Tibial nerve (tissue), 4 donors: Measurements from ENCODE around the gene VPS26A. TPM values are rescaled to one million over a fixed set of nuclear protein-coding genes. Genes with fewer than 3 reads are reported as not detected.

Experiments used
- DNase-seq, 2 donors: peaks; one replicate each; pipeline ENCODE4 v3.0.0-alpha.2; 2019; ENCODE audit warnings: low spot score in 2 of 2
- H3K27ac ChIP-seq, 4 donors: fragments of 200-600 bp; sonication (generic) in 3 of 4; one replicate each; pipeline ENCODE4 v1.5.1; 2017 to 2019; ENCODE audit warnings: mild to moderate bottlenecking in 1 of 4
- H3K27me3 ChIP-seq, 2 donors: fragments of 200-600 bp; sonication (generic) in 1 of 2; one replicate each; pipeline versions ENCODE4 v1.5.1 to v1.6.0; 2017 to 2019
- H3K36me3 ChIP-seq, 3 donors: fragments of 200-600 bp; sonication (generic); one replicate each; pipeline ENCODE4 v1.5.1; 2018 to 2019
- H3K4me1 ChIP-seq, 4 donors: fragments of 200-600 bp; sonication (generic) in 3 of 4; one replicate each; pipeline ENCODE4 v1.5.1; 2017 to 2019
- H3K4me3 ChIP-seq, 4 donors: fragments of 200-600 bp; sonication (generic) in 3 of 4; one replicate each; pipeline ENCODE4 v1.5.1; 2017 to 2019; ENCODE audit warnings: mild to moderate bottlenecking in 1 of 4, moderate library complexity in 1 of 4
- H3K9me3 ChIP-seq, 4 donors: fragments of 200-600 bp; sonication (generic) in 3 of 4; one replicate each; pipeline ENCODE4 v1.5.1; 2017 to 2019
- EP300 ChIP-seq, 2 donors: sonication (generic); formaldehyde crosslinking; IDR thresholded peaks; one replicate each; pipeline ENCODE4 v1.6.1; 2017; ENCODE audit warnings: antibody characterized with exemption in 2 of 2, mild to moderate bottlenecking in 1 of 2
- POLR2A ChIP-seq, 2 donors: fragments of 450-650 bp; IDR thresholded peaks; one replicate each; pipeline ENCODE4 v1.6.1; 2017; ENCODE audit warnings: antibody characterized with exemption in 2 of 2, mild to moderate bottlenecking in 2 of 2, moderate library complexity in 2 of 2
- whole genome bisulfite sequencing, 2 donors: methylation state at CpG; one replicate each; pipeline ENCODE4 v1.1.5; 2018; 5-methylcytosine and 5-hydroxymethylcytosine counted together
- total RNA-seq, 4 donors: library from RNA; depleted of rRNA; stranded (reverse); fragments of >200 nt; gene quantifications; one replicate each; pipeline ENCODE4 v1.1.0, GENCODE V29; 2016
- TF ChIP-seq, protein P1 (sequence below), 5 experiments: fragments of 200-600 bp in 3 of 5; fragments of 450-650 bp in 2 of 5; sonication (generic) in 3 of 5; IDR thresholded peaks; one replicate each; pipeline ENCODE4 v1.5.1; 2016 to 2019; ENCODE audit warnings: antibody characterized with exemption in 5 of 5, mild to moderate bottlenecking in 3 of 5, moderate library complexity in 2 of 5

The VPS26A gene
- total RNA-seq, 4 donors from 2014 or later: 36.8 to 51.1 (median 39.0) TPM

DNA sequence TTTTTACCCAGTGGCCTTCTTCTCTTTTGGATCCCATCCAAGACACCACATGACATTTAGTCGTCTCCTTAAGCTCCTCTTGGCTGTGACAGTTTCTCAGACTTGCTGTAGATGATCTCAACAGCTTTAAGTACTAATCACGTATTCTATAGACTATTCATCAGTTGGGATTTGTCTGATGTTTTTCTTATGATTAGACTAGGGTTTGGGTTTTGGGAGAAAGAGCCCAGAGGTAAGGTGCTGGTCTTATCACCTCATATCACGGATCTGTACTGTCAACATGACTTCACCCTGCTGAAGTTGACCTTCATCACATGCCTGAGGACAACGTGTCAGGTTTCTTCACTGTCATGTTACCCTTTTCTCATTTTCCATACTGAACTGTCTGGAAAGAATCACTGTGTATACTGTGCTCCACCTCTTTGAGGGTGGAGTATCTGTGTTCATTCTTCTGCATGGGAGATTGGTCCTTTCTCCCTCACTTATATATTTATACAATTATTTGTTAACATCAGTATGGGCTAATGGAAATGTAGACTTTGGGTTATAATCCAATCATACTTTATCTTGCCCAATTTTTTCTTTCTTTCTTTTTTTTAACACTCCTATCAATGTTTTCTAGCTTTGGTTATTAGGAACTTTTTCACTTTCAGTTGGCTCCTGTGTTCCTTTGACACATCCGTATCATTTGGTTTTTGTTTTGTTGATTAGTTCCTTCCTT is 89.8 kb downstream of the VPS26A start:
- no peak for DNase-seq
- Histone ChIP-seq H3K36me3 (peaks cover 0 to 12% (median 0%) of the 10 kb centered on the region in 3 donors), H3K27me3 (no peaks in the 10 kb centered on the region), H3K27ac (no peak overlapping the region), H3K9me3 (no peaks in the 10 kb centered on the region), H3K4me1 (no peaks in the 10 kb centered on the region), H3K4me3 (no peak overlapping the region)
- TF ChIP-seq POLR2A (IDR thresholded peaks at IDR 0.05) (no peak), EP300 (IDR thresholded peaks at IDR 0.05) (no peak)
- TF ChIP-seq, protein P1, sequence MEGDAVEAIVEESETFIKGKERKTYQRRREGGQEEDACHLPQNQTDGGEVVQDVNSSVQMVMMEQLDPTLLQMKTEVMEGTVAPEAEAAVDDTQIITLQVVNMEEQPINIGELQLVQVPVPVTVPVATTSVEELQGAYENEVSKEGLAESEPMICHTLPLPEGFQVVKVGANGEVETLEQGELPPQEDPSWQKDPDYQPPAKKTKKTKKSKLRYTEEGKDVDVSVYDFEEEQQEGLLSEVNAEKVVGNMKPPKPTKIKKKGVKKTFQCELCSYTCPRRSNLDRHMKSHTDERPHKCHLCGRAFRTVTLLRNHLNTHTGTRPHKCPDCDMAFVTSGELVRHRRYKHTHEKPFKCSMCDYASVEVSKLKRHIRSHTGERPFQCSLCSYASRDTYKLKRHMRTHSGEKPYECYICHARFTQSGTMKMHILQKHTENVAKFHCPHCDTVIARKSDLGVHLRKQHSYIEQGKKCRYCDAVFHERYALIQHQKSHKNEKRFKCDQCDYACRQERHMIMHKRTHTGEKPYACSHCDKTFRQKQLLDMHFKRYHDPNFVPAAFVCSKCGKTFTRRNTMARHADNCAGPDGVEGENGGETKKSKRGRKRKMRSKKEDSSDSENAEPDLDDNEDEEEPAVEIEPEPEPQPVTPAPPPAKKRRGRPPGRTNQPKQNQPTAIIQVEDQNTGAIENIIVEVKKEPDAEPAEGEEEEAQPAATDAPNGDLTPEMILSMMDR (IDR thresholded peaks at IDR 0.05): no peak
- WGBS, 2 donors: 41 to 50% methylated on average over 5 of the region's 5 CpGs

- Histone ChIP-seq H3K27me3 (no peaks in the 10 kb centered on the region), H3K9me3 (no peaks in the 10 kb centered on the region), H3K4me3 (no peak overlapping the region), H3K36me3 (peaks cover 0 to 2% (median 0%) of the 10 kb centered on the region in 3 donors), H3K27ac (no peak overlapping the region), H3K4me1 (no peaks in the 10 kb centered on the region)
- DNase-seq: no peak
- 87 to 92% methylated on average over 6 of the region's 6 CpGs for WGBS, 2 donors
- TF ChIP-seq POLR2A (IDR thresholded peaks at IDR 0.05): no peak
- no peak for TF ChIP-seq EP300 (IDR thresholded peaks at IDR 0.05)
- TF ChIP-seq, protein P1 (IDR thresholded peaks at IDR 0.05): no peak
These were observed 90.7 kb downstream of the VPS26A start for GRCh38 chr10:69214666-69215131.

DNA sequence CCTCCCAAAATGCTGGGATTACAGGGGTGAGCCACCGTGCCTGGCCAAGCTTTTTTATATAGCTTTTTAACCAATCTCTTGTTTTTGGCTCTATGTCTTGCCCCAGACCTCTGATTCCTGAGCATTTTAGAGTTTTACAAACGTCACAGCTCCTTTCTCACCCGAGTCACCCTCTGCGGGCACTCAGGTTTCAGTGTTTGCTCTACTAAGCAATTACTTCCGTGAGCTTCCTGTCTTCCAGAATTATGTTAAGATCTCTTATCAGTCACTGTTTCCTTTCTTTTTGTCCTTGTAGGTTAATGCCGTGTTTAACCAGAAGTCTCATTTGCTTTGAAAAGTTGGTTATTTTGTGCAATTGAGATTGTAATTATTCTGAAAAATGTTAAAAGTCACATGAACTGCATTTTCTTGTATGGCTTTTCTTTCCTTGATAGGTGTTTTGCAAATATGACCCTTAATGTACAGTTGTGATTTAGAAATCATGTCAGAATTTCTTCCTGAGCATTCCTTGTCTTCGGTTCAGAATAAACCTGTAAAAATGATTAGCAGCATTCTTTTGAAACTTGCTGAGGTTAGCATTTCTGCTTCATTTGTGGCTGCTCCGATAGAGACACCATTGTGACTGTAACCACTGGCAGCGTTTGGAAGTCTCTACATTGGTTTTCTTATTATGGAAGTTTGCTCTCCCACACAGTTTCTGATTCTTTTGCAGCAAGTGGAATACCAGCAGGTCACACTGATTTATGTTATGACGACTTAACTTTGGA is 91.6 kb downstream of the VPS26A start:
- Histone ChIP-seq H3K27ac (no peak overlapping the region), H3K36me3 (no peaks in the 10 kb centered on the region), H3K9me3 (no peaks in the 10 kb centered on the region), H3K27me3 (no peaks in the 10 kb centered on the region), H3K4me3 (no peak overlapping the region), H3K4me1 (no peaks in the 10 kb centered on the region)
- TF ChIP-seq POLR2A (IDR thresholded peaks at IDR 0.05): no peak
- TF ChIP-seq, protein P1 (IDR thresholded peaks at IDR 0.05): no peak
- TF ChIP-seq EP300 (IDR thresholded peaks at IDR 0.05): no peak
- no peak for DNase-seq
- WGBS, 2 donors: 30 to 37% methylated on average over 10 of the region's 10 CpGs

GRCh38 chr10:69216577-69217118 is 92.7 kb downstream of the VPS26A start:
- no peaks in the 10 kb centered on the region for H3K4me1 ChIP-seq
- 82 to 91% methylated on average over 11 of the region's 11 CpGs for WGBS, 2 donors

More at GRCh38 chr10:69216577-69217118, 92.7 kb downstream of the VPS26A start:
- H3K27ac ChIP-seq: no peak overlapping the region
- H3K9me3 ChIP-seq: no peaks in the 10 kb centered on the region
- no peak for DNase-seq
- H3K27me3 ChIP-seq: no peaks in the 10 kb centered on the region
- TF ChIP-seq EP300 (IDR thresholded peaks at IDR 0.05): no peak
- TF ChIP-seq, protein P1 (IDR thresholded peaks at IDR 0.05): no peak
- no peak for TF ChIP-seq POLR2A (IDR thresholded peaks at IDR 0.05)
- H3K36me3 ChIP-seq: no peaks in the 10 kb centered on the region
- no peak overlapping the region for H3K4me3 ChIP-seq
